GM12878 (cell line): ENCODE measurements around the gene ANKHD1. TPM values are rescaled to one million over a fixed set of nuclear protein-coding genes. Genes with fewer than 3 reads are reported as not detected.

Experiments used
- ATAC-seq: fragments of 200-7000 bp; cut with Tn5 transposase; 3 replicates; pipeline ENCODE4 v1.9.1; 2020; ENCODE audit warnings: mild to moderate bottlenecking, moderate library complexity
- BruUV-seq: library from RNA; stranded (reverse); fragments of 400-500 nt; replicated peaks from 2 replicates; lab custom pipeline; 2021; lab: Mats Ljungman, UMichigan
- CTCF ChIA-PET: fragments of 300-600 bp; sonication (Branson Sonifier 250); formaldehyde crosslinking; extraction: SDS; loops from one replicate; lab custom pipeline; 2021; ENCODE audit warnings: inconsistent platforms; lab: Yijun Ruan, JAX
- POLR2A ChIA-PET: fragments of 350-600 bp; formaldehyde crosslinking; extraction: SDS; loops from one replicate; lab custom pipeline; 2021; ENCODE audit warnings: inconsistent platforms; lab: Charles Lee
- RAD21 ChIA-PET: fragments of 300-600 bp; sonication (Branson Sonifier 250); formaldehyde crosslinking; loops from one replicate; lab custom pipeline; 2023; ENCODE audit warnings: antibody characterized with exemption; ENCODE audit not compliant: unreplicated experiment; lab: Charles Lee
- SMC1A ChIA-PET: fragments of 300-600 bp; sonication (Branson Sonifier 250); formaldehyde crosslinking; loops from one replicate; lab custom pipeline; 2023; ENCODE audit not compliant: unreplicated experiment, uncharacterized antibody; lab: Charles Lee
- DNase-seq: peaks from one replicate; pipeline ENCODE4 v3.0.0-alpha.2; 2011; ENCODE audit warnings: low read depth, low spot score
- FAIRE-seq: peaks from 3 replicates; lab custom pipeline; 2011; peaks lifted over from hg19 to GRCh38; lab: Jason Lieb, UNC
- H2AFZ ChIP-seq: 2 replicates; pipeline ENCODE4 v1.6.0; 2011; ENCODE audit warnings: low read depth, low read length, control low read depth; ENCODE audit not compliant: control insufficient read depth
- H3K27ac ChIP-seq: 2 replicates; pipeline ENCODE4 v1.5.1; 2011; ENCODE audit warnings: control low read depth; ENCODE audit not compliant: control insufficient read depth, insufficient read depth
- H3K27me3 ChIP-seq, 2 experiments: replicated peaks in 1 of 2; 2 replicates each; pipeline versions ENCODE4 v1.6.0 to v1.6.1; 2011; ENCODE audit warnings: low read length in 1 of 2; ENCODE audit not compliant: control insufficient read depth in 2 of 2, insufficient read depth in 2 of 2
- H3K36me3 ChIP-seq, 2 experiments: 2 replicates each; pipeline ENCODE4 v1.5.1; 2011; ENCODE audit warnings: low read length in 1 of 2; ENCODE audit not compliant: control insufficient read depth in 2 of 2, insufficient read depth in 2 of 2
- H3K4me1 ChIP-seq: 2 replicates; pipeline ENCODE4 v1.6.1; 2011; ENCODE audit warnings: mild to moderate bottlenecking, low read length, moderate library complexity, mixed read lengths; ENCODE audit not compliant: control insufficient read depth, insufficient read depth
- H3K4me2 ChIP-seq: 2 replicates; pipeline ENCODE4 v1.6.0; 2011; ENCODE audit warnings: control low read depth; ENCODE audit not compliant: control insufficient read depth, insufficient read depth
- H3K4me3 ChIP-seq: fragments of 200-600 bp; sonication (generic); 2 replicates; pipeline ENCODE4 v1.5.1; 2016
- H3K79me2 ChIP-seq: 2 replicates; pipeline ENCODE4 v1.6.0; 2011; ENCODE audit warnings: low read length; ENCODE audit not compliant: control insufficient read depth, insufficient read depth
- H3K9ac ChIP-seq: 2 replicates; pipeline ENCODE4 v1.8.0; 2011; ENCODE audit warnings: low read length, control low read depth, mixed read lengths; ENCODE audit not compliant: control insufficient read depth, insufficient read depth
- H3K9me3 ChIP-seq: replicated peaks from 3 replicates; pipeline ENCODE4 v1.5.1; 2011; ENCODE audit warnings: mild to moderate bottlenecking, low read length; ENCODE audit not compliant: control insufficient read depth, insufficient read depth
- H4K20me1 ChIP-seq: 2 replicates; pipeline ENCODE4 v1.6.0; 2011; ENCODE audit not compliant: control insufficient read depth, insufficient read depth
- ESRRA ChIP-seq: IDR thresholded peaks from 2 replicates; pipeline ENCODE4 v1.6.1; 2012; ENCODE audit warnings: mild to moderate bottlenecking, low read length, improper control_type of control experiment
- IKZF1 ChIP-seq: fragments of 450-650 bp; conservative IDR thresholded peaks from 2 replicates; pipeline ENCODE4 v1.6.1; 2017; ENCODE audit warnings: antibody characterized with exemption, mild to moderate bottlenecking
- KAT2A ChIP-seq: conservative IDR thresholded peaks from 2 replicates; pipeline ENCODE4 v1.6.1; 2011; ENCODE audit warnings: low read depth, low read length; ENCODE audit not compliant: control insufficient read depth
- NR2C1 ChIP-seq: fragments of 450-650 bp; IDR thresholded peaks from 2 replicates; pipeline ENCODE4 v1.6.1; 2017; ENCODE audit warnings: antibody characterized with exemption, mild to moderate bottlenecking, moderate library complexity
- NR2C2 ChIP-seq: IDR thresholded peaks from 2 replicates; pipeline ENCODE4 v1.6.1; 2011; ENCODE audit warnings: borderline replicate concordance, low read depth; ENCODE audit not compliant: control insufficient read depth, insufficient read length
- NR2F1 ChIP-seq: fragments of 450-650 bp; conservative IDR thresholded peaks from 2 replicates; pipeline ENCODE4 v1.6.1; 2017; ENCODE audit warnings: mild to moderate bottlenecking
- POLR2A ChIP-seq: IDR thresholded peaks from 2 replicates; pipeline ENCODE4 v1.6.1; 2011; ENCODE audit warnings: low read depth, mild to moderate bottlenecking, low read length
- POU2F2 ChIP-seq: IDR thresholded peaks from 3 replicates; pipeline ENCODE4 v1.6.1; 2011; ENCODE audit warnings: low read depth, mild to moderate bottlenecking, low read length, borderline replicate concordance
- SIN3A ChIP-seq: IDR thresholded peaks from 2 replicates; pipeline ENCODE4 v1.6.1; 2012; ENCODE audit warnings: low read depth, low read length, improper control_type of control experiment
- SIX5 ChIP-seq: IDR thresholded peaks from 2 replicates; pipeline ENCODE4 v1.6.1; 2011; ENCODE audit warnings: mild to moderate bottlenecking, low read depth, low read length, moderate library complexity; ENCODE audit not compliant: severe bottlenecking
- SMAD1 ChIP-seq: fragments of 450-650 bp; IDR thresholded peaks from 2 replicates; pipeline ENCODE4 v1.6.1; 2018; ENCODE audit warnings: mild to moderate bottlenecking, low read depth; ENCODE audit not compliant: partially characterized antibody
- SMC3 ChIP-seq: IDR thresholded peaks from 2 replicates; pipeline ENCODE4 v1.6.1; 2011; ENCODE audit warnings: low read length, improper control_type of control experiment, borderline replicate concordance
- STAT1 ChIP-seq: fragments of 450-650 bp; conservative IDR thresholded peaks from 2 replicates; pipeline ENCODE4 v1.6.1; 2014; ENCODE audit warnings: antibody characterized with exemption, mild to moderate bottlenecking
- TCF7 ChIP-seq: IDR thresholded peaks from 2 replicates; pipeline ENCODE4 v1.6.1; 2014; ENCODE audit warnings: antibody characterized with exemption, borderline replicate concordance
- ZNF217 ChIP-seq: fragments of 450-650 bp; IDR thresholded peaks from 2 replicates; pipeline ENCODE4 v1.6.1; 2017; ENCODE audit warnings: antibody characterized with exemption, mild to moderate bottlenecking
- WGBS: methylation state at CpG from one replicate; pipeline ENCODE4 v1.1.6; 2016; ENCODE audit warnings: low lambda C conversion rate; ENCODE audit not compliant: insufficient replicate concordance, insufficient coverage; ENCODE audit errors: missing lambda C conversion rate; 5-methylcytosine and 5-hydroxymethylcytosine counted together
- in situ Hi-C: fragments of 300-500 bp; cut with MboI; formaldehyde crosslinking; loops from 9 replicates; pipeline ENCODE4 v1.14.3; 2018; ENCODE audit warnings: mixed read lengths
- intact Hi-C: fragments of 100-400 bp; cut with micrococcal nuclease; formaldehyde crosslinking; loops from one replicate; pipeline ENCODE4 v1.14.2; 2022; ENCODE audit not compliant: unreplicated experiment
- polyA plus RNA-seq, 11 experiments: library from polyadenylated mRNA; depleted of rRNA in 4 of 11; unstranded in 6 of 11; stranded (reverse) in 5 of 11; fragments of >200 nt; fragmentation: Nextera tagmentation in 4 of 11; fragmentation: Illumina TruSeq in 1 of 11; extraction: Ambion mirVana in 4 of 11; extraction: Trizol in 1 of 11; gene quantifications; 1 replicate in 1 of 11; 2 replicates in 10 of 11; pipeline versions ENCODE4 v1.2.1 to v1.2.3, GENCODE V29; 2011 to 2016; ENCODE audit warnings: inconsistent platforms in 2 of 11, missing spikeins in 2 of 11, low read depth in 1 of 11
- total RNA-seq, 4 experiments: library from RNA; depleted of rRNA in 3 of 4; stranded (reverse); fragments of >200 nt in 3 of 4; fragmentation: Illumina TruSeq in 1 of 4; extraction: Trizol in 1 of 4; gene quantifications; 2 replicates each; pipeline versions ENCODE4 v1.2.1 to v1.2.3, GENCODE V29; 2013 to 2021
- TF ChIP-seq, protein P1 (sequence below): IDR thresholded peaks from 2 replicates; pipeline ENCODE4 v1.6.1; 2012; ENCODE audit warnings: low read length, inconsistent platforms
- TF ChIP-seq, protein P2 (sequence below): fragments of 450-650 bp; IDR thresholded peaks from 2 replicates; pipeline ENCODE4 v1.6.1; 2016; ENCODE audit warnings: mild to moderate bottlenecking

ANKHD1 gene
- total and polyA plus RNA-seq, 10 of the 15 experiments (the other 5 are each of a cell fraction or from before 2014, with no cell fraction given), result 31.6 to 96.8 (median 74.3) TPM

DNA sequence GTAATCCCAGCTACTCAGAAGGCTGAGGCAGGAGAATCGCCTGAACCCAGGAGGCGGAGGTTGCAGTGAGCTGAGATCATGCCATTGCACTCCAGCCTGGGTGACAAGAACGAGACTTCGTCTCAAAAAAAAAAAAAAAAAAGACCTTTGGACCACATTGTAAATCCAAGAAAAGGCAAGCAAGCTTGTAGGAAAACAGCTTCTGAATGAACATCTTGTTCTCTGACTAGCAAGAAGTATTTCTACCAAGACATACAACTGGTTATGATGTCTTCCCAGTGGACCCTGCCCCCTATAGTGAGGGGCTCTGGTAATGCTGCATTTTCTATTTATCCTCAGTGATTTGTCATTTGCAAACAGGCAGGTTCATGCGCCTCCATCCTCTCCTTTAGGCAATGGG is 141.3 kb downstream of the ANKHD1 start:
- Histone ChIP-seq H4K20me1 (no peaks in the 10 kb centered on the region), H3K4me2 (no peak overlapping the region), H2AFZ (no peak overlapping the region), H3K9me3 (no peaks in the 10 kb centered on the region), H3K36me3 (peaks cover 5 to 16% of the 10 kb centered on the region in 2 experiments), H3K27ac (no peak overlapping the region), H3K9ac (no peak overlapping the region), H3K4me1 (peaks cover 9% of the 10 kb centered on the region), H3K79me2 (no peaks in the 10 kb centered on the region), H3K4me3 (no peak overlapping the region), H3K27me3 (no peaks in the 10 kb centered on the region)
- RAD21 ChIA-PET, result no interaction called here
- no TSS peak for BruUV-seq
- in situ Hi-C loops, result no loop called here
- DNase-seq, result no peak
- CTCF ChIA-PET, result no interaction called here
- FAIRE-seq, result no peak
- no peak for ATAC-seq
- intact Hi-C loops, result no loop called here
- 98% methylated on average over 3 of the region's 5 CpGs for WGBS
- SMC1A ChIA-PET, result interaction anchor here (1.6 kb wide), 1 partner anchor 10 kb away, joined by 5 read pairs; no protein-coding TSS in a partner anchor
- POLR2A ChIA-PET, result interaction anchor here (0.6 to 1.0 kb wide), 2 partner anchors 12 to 288 kb away, joined by 3 to 5 read pairs; no protein-coding TSS in a partner anchor
- TF ChIP-seq TCF7 (no peak), STAT1 (no peak)

DNA sequence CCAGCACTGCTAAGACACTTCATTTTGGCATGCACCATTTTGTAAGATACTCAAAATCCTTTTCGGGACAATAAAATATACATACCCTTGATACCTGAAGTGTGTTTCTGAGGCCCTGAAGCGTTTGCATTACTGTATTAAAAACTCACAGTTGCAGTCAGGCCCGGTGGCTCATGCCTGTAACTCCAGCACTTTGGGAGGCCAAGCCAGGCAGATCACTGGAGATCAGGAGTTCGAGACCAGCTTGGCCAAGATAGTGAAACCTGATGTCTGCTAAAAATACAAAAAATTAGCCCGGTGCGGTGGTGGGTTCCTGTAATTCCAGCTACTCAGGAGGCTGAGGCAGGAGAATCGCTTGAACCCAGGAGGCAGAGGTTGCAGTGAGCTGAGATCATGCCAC is 143.4 kb downstream of the ANKHD1 start:
- POLR2A ChIA-PET, result interaction anchor here (0.7 kb wide), 1 partner anchor 155 kb away, joined by 4 read pairs; the partner anchor contains the start of gene ZMAT2
- Histone ChIP-seq H3K4me1 (peaks cover 19% of the 10 kb centered on the region), H3K79me2 (peaks cover 2% of the 10 kb centered on the region; the same call in 1 of the 2 replicates), H2AFZ (no peak overlapping the region), H3K9ac (no peak overlapping the region), H3K4me3 (no peak overlapping the region), H4K20me1 (no peaks in the 10 kb centered on the region), H3K36me3 (peaks cover 9 to 18% of the 10 kb centered on the region in 2 experiments), H3K4me2 (no peak overlapping the region), H3K27ac (no peak overlapping the region), H3K27me3 (no peaks in the 10 kb centered on the region), H3K9me3 (no peaks in the 10 kb centered on the region)
- BruUV-seq, result no TSS peak
- WGBS, result 99% methylated on average over 7 of the region's 7 CpGs
- CTCF ChIA-PET, result no interaction called here
- intact Hi-C loops, result no loop called here
- no peak for DNase-seq
- RAD21 ChIA-PET, result interaction anchor here (1.4 kb wide), 1 partner anchor 19 kb away, joined by 4 read pairs; no protein-coding TSS in a partner anchor
- in situ Hi-C loops, result no loop called here
- FAIRE-seq, result no peak
- SMC1A ChIA-PET, result no interaction called here
- no peak for ATAC-seq
- TF ChIP-seq IKZF1 (no peak), SMAD1 (no peak), NR2C1 (no peak), SIX5 (no peak), NR2C2 (no peak), POU2F2 (no peak), SIN3A (no peak), ZNF217 (no peak), ESRRA (no peak), NR2F1 (no peak), POLR2A (no peak), KAT2A (no peak), SMC3 (no peak)
- TF ChIP-seq, protein P1, sequence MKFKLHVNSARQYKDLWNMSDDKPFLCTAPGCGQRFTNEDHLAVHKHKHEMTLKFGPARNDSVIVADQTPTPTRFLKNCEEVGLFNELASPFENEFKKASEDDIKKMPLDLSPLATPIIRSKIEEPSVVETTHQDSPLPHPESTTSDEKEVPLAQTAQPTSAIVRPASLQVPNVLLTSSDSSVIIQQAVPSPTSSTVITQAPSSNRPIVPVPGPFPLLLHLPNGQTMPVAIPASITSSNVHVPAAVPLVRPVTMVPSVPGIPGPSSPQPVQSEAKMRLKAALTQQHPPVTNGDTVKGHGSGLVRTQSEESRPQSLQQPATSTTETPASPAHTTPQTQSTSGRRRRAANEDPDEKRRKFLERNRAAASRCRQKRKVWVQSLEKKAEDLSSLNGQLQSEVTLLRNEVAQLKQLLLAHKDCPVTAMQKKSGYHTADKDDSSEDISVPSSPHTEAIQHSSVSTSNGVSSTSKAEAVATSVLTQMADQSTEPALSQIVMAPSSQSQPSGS, result no peak
- TF ChIP-seq, protein P2, sequence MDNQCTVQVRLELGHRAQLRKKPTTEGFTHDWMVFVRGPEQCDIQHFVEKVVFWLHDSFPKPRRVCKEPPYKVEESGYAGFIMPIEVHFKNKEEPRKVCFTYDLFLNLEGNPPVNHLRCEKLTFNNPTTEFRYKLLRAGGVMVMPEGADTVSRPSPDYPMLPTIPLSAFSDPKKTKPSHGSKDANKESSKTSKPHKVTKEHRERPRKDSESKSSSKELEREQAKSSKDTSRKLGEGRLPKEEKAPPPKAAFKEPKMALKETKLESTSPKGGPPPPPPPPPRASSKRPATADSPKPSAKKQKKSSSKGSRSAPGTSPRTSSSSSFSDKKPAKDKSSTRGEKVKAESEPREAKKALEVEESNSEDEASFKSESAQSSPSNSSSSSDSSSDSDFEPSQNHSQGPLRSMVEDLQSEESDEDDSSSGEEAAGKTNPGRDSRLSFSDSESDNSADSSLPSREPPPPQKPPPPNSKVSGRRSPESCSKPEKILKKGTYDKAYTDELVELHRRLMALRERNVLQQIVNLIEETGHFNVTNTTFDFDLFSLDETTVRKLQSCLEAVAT, result no peak
